GM23338 (cell line): ENCODE measurements around the gene CAMKK2. TPM values are rescaled to one million over a fixed set of nuclear protein-coding genes. Genes with fewer than 3 reads are reported as not detected.
"Not testable (repeated sequence)": the region's sequence is repeated elsewhere in the genome, so short reads cannot be mapped to it uniquely, and the experiment has no call there.

ENCODE experiments used
- ATAC-seq: fragments of 200-7000 bp; cut with Tn5 transposase; 3 replicates; pipeline ENCODE4 v1.9.1; 2020
- DNase-seq: peaks from one replicate; pipeline ENCODE4 v3.0.0-alpha.2; 2015; ENCODE audit warnings: low spot score
- H2AFZ ChIP-seq: fragments of 200-600 bp; sonication (generic); 2 replicates; pipeline ENCODE4 v1.8.0; 2016; ENCODE audit warnings: antibody characterized with exemption, mild to moderate bottlenecking, moderate library complexity
- H3F3A ChIP-seq: fragments of 200-600 bp; sonication (generic); replicated peaks from 2 replicates; pipeline ENCODE4 v1.8.0; 2017; ENCODE audit warnings: antibody characterized with exemption, mixed run types, low read depth
- H3K27ac ChIP-seq: fragments of 200-600 bp; sonication (generic); 2 replicates; pipeline ENCODE4 v1.6.1; 2016; ENCODE audit warnings: low read depth
- H3K27me3 ChIP-seq: fragments of 200-600 bp; sonication (generic); 2 replicates; pipeline ENCODE4 v1.8.0; 2016; ENCODE audit warnings: mild to moderate bottlenecking, mixed run types, moderate library complexity; ENCODE audit not compliant: insufficient read depth
- H3K36me3 ChIP-seq: fragments of 200-600 bp; sonication (generic); 2 replicates; pipeline ENCODE4 v1.8.0; 2016; ENCODE audit warnings: mild to moderate bottlenecking; ENCODE audit not compliant: insufficient read depth
- H3K4me1 ChIP-seq: fragments of 200-600 bp; sonication (generic); 2 replicates; pipeline ENCODE4 v1.8.0; 2016; ENCODE audit warnings: mild to moderate bottlenecking, moderate library complexity; ENCODE audit not compliant: insufficient read depth
- H3K4me2 ChIP-seq: fragments of 200-600 bp; sonication (generic); 2 replicates; pipeline ENCODE4 v1.7.1; 2017; ENCODE audit warnings: mixed run types
- H3K4me3 ChIP-seq: fragments of 200-600 bp; sonication (generic); 2 replicates; pipeline ENCODE4 v1.6.1; 2016; ENCODE audit warnings: mixed run types
- H3K79me2 ChIP-seq: fragments of 200-600 bp; sonication (generic); replicated peaks from 2 replicates; pipeline ENCODE4 v1.8.0; 2017; ENCODE audit warnings: mild to moderate bottlenecking; ENCODE audit not compliant: insufficient read depth
- H3K9me2 ChIP-seq: fragments of 200-600 bp; sonication (generic); 2 replicates; pipeline ENCODE4 v1.8.0; 2017; ENCODE audit not compliant: insufficient read depth
- H4K20me1 ChIP-seq: fragments of 200-600 bp; sonication (generic); replicated peaks from 2 replicates; pipeline ENCODE4 v1.8.0; 2017; ENCODE audit warnings: mild to moderate bottlenecking; ENCODE audit not compliant: insufficient read depth
- H3K27ac Mint-ChIP-seq: 2 replicates; pipeline ENCODE4 v1.8.0; 2020; ENCODE audit warnings: inconsistent platforms, mild to moderate bottlenecking, moderate library complexity, mixed read lengths
- H3K27me3 Mint-ChIP-seq: 3 replicates; pipeline ENCODE4 v1.8.0; 2022; ENCODE audit warnings: low read depth, mild to moderate bottlenecking, moderate library complexity, mixed read lengths, inconsistent platforms; ENCODE audit not compliant: insufficient read depth, poor library complexity
- H3K36me3 Mint-ChIP-seq: 3 replicates; pipeline ENCODE4 v1.8.0; 2021; ENCODE audit warnings: low read depth, mild to moderate bottlenecking, inconsistent platforms, moderate library complexity, mixed read lengths
- H3K4me1 Mint-ChIP-seq: 3 replicates; pipeline ENCODE4 v1.8.0; 2020; ENCODE audit warnings: mild to moderate bottlenecking, inconsistent platforms, mixed read lengths
- H3K4me3 Mint-ChIP-seq: 3 replicates; pipeline ENCODE4 v1.8.0; 2021; ENCODE audit warnings: moderate library complexity, mild to moderate bottlenecking, inconsistent platforms, mixed read lengths
- H3K9me3 Mint-ChIP-seq: 3 replicates; pipeline ENCODE4 v1.8.0; 2020; ENCODE audit warnings: moderate library complexity, mild to moderate bottlenecking, inconsistent platforms, mixed read lengths
- CREB1 ChIP-seq: fragments of 250-450 bp; sonication (Bioruptor Pico); IDR thresholded peaks from 2 replicates; pipeline ENCODE4 v1.5.0; 2020; ENCODE audit warnings: low read depth, mild to moderate bottlenecking, moderate library complexity
- CTCF ChIP-seq, 2 experiments: fragments of 200-600 bp in 1 of 2; sonication (generic) in 1 of 2; conservative IDR thresholded peaks; 2 replicates each; pipeline versions ENCODE4 v1.5.1 to v1.6.1; 2016 to 2017; ENCODE audit warnings: antibody characterized with exemption in 2 of 2, low read depth in 2 of 2, mild to moderate bottlenecking in 2 of 2, moderate library complexity in 1 of 2
- ETS1 ChIP-seq: IDR thresholded peaks from 2 replicates; pipeline ENCODE4 v1.6.1; 2016; ENCODE audit warnings: antibody characterized with exemption
- EZH2 ChIP-seq: fragments of 200-600 bp; sonication (generic); IDR thresholded peaks from one replicate; pipeline ENCODE4 v1.8.0; 2017; ENCODE audit warnings: antibody characterized with exemption, mild to moderate bottlenecking, low read depth; ENCODE audit not compliant: unreplicated experiment
- EZH2phosphoT487 ChIP-seq: fragments of 200-600 bp; sonication (generic); IDR thresholded peaks from one replicate; pipeline ENCODE4 v1.8.1; 2018; ENCODE audit warnings: antibody characterized with exemption; ENCODE audit not compliant: unreplicated experiment
- NANOG ChIP-seq: IDR thresholded peaks from 2 replicates; pipeline ENCODE4 v1.6.1; 2016; ENCODE audit warnings: antibody characterized with exemption, borderline replicate concordance
- STAT1 ChIP-seq: IDR thresholded peaks from one replicate; pipeline ENCODE4 v1.6.1; 2016; ENCODE audit warnings: antibody characterized with exemption; ENCODE audit not compliant: unreplicated experiment
- ZNF114 ChIP-seq: fragments of 250-450 bp; sonication (Bioruptor Pico); IDR thresholded peaks from 2 replicates; pipeline ENCODE4 v1.5.0; 2020; ENCODE audit warnings: mild to moderate bottlenecking, moderate library complexity
- ZNF331 ChIP-seq: fragments of 250-450 bp; sonication (Bioruptor Pico); IDR thresholded peaks from 2 replicates; pipeline ENCODE4 v1.5.0; 2020; ENCODE audit warnings: low read depth, mild to moderate bottlenecking, moderate library complexity
- polyA plus RNA-seq: library from polyadenylated mRNA; unstranded; fragments of >200 nt; fragmentation: Nextera tagmentation; extraction: Ambion mirVana; gene quantifications from 2 replicates; pipeline ENCODE4 v1.2.1, GENCODE V29; 2016
- total RNA-seq: library from RNA; depleted of rRNA; stranded (reverse); fragments of >200 nt; shearing (Covaris generic); gene quantifications from 2 replicates; pipeline ENCODE4 v1.2.3, GENCODE V29; 2014
- TF ChIP-seq, protein P1 (sequence below): IDR thresholded peaks from one replicate; pipeline ENCODE4 v1.6.1; 2018; ENCODE audit warnings: antibody characterized with exemption; ENCODE audit not compliant: unreplicated experiment

The CAMKK2 gene
- total and polyA plus RNA-seq, 2 experiments from 2014 or later, result 10.3 to 26.4 TPM

DNA sequence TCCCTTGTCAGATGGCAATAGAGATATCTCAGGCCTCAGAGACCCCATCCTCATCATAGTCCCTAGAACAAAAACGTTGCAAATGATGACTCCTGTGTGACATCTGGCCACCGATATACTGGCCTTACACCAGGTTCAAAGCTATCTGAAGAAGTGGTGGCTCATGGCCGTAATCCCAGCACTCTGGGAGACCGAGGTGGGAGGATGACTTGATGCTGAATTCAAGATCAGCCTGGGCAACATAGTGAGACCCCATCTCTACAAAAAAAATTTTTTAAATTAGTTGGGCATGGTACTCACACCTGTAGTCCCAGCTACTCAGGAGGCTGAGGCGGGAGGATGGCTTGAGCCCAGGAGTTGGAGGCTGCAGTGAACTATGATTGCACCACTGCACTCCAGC lies 13.1 kb downstream of the CAMKK2 start (continued):
- TF ChIP-seq ZNF331, result no peak

DNA sequence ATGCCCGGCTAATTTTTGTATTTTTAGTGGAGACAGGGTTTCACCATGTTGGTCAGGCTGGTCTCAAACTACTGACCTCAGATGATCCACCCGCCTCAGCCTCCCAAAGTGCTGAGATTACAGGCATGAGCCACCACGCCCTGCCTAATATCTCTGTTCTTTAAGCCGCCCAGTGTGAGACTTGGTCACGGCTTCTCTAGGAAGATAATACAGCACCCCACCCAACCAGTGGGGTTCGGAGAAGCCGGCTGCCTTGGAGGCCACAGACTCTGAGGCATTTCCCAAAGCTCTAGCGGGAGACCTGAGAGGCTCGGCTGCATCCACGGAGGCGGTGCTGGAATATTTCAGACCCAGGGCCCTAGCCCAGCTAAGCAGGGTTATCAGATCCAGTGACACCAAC lies 13.6 kb downstream of the CAMKK2 start:
- H3F3A ChIP-seq, H3K79me2 ChIP-seq, H4K20me1 ChIP-seq, H3K27ac Mint-ChIP-seq, H2AFZ ChIP-seq, DNase-seq, H3K9me3 Mint-ChIP-seq, H3K4me3 ChIP-seq, ATAC-seq, H3K4me2 ChIP-seq, H3K27ac ChIP-seq, H3K9me2 ChIP-seq, H3K27me3 Mint-ChIP-seq, H3K4me3 Mint-ChIP-seq, H3K36me3 ChIP-seq, H3K27me3 ChIP-seq: not testable (repeated sequence)
- Mint-ChIP-seq H3K36me3 (peaks cover 14% of the 10 kb centered on the region; the same call in 2 of the 3 replicates), H3K4me1 (peaks cover 34% of the 10 kb centered on the region)
- peaks cover 16% of the 10 kb centered on the region; the same call in 1 of the 2 replicates for H3K4me1 ChIP-seq

DNA sequence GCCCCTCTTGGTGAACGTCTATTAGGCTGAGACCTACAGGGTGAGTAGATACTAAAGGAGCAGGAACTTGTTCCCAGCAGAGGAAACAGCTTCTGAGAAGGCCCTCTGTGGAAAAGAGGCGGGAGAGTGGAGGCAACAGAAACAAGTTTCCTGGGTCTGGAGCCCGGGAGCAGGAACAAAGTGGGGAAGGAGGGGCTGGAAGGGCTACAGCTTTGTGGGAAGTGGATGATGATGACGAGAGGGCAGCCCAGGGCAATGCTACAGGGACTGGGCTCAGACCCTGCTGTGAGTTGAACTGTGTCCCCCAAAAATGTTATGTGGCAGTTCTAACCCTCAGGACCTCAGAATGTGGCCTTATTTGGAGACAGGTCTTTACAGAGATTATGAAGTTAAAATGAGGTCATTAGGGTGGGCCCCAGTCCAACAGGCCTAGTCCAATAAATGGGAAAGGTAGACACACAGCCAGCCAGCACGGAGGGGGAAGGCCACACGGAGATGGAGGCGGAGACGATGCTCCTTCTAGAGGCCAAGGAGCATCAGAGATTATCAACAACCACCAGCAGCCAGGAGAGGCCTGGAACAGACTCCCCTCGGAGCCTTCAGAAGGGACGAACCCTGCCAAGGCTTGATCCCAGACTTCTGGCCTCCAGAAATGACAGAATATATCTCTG lies 14.3 kb downstream of the CAMKK2 start:
- DNase-seq, result no peak
- no peak for ATAC-seq
- H3F3A ChIP-seq, result peaks cover 6% of the 10 kb centered on the region; the same call in 1 of the 2 replicates
- Mint-ChIP-seq H3K36me3 (peaks cover 17% of the 10 kb centered on the region; the same call in 2 of the 3 replicates), H3K27ac (no peak overlapping the region), H3K27me3 (peaks cover 9% of the 10 kb centered on the region), H3K4me1 (peaks cover 34% of the 10 kb centered on the region), H3K9me3 (no peaks in the 10 kb centered on the region), H3K4me3 (no peak overlapping the region)
- H3K27me3 ChIP-seq, result no peaks in the 10 kb centered on the region
- peaks cover 16% of the 10 kb centered on the region; the same call in 1 of the 2 replicates for H3K4me1 ChIP-seq
- no peak overlapping the region for H3K4me2 ChIP-seq
- no peak overlapping the region for H2AFZ ChIP-seq
- no peak overlapping the region for H3K4me3 ChIP-seq
- no peaks in the 10 kb centered on the region for H3K9me2 ChIP-seq
- no peak overlapping the region for H3K27ac ChIP-seq
- H4K20me1 ChIP-seq, result no peaks in the 10 kb centered on the region; the same call in 1 of the 2 replicates
- 0 out of 2 replicates have a peak, but pooled peaks cover 7% of the 10 kb centered on the region for H3K79me2 ChIP-seq
- H3K36me3 ChIP-seq, result no peaks in the 10 kb centered on the region
- TF ChIP-seq CTCF (conservative IDR thresholded peaks at IDR 0.05; ENCODE audit: low read depth in 2 of 2) (no peak), EZH2phosphoT487 (no peak), ETS1 (no peak), ZNF114 (no peak), ZNF331 (no peak), CREB1 (no peak), EZH2 (no peak), NANOG (no peak), STAT1 (no peak)
- TF ChIP-seq, protein P1, sequence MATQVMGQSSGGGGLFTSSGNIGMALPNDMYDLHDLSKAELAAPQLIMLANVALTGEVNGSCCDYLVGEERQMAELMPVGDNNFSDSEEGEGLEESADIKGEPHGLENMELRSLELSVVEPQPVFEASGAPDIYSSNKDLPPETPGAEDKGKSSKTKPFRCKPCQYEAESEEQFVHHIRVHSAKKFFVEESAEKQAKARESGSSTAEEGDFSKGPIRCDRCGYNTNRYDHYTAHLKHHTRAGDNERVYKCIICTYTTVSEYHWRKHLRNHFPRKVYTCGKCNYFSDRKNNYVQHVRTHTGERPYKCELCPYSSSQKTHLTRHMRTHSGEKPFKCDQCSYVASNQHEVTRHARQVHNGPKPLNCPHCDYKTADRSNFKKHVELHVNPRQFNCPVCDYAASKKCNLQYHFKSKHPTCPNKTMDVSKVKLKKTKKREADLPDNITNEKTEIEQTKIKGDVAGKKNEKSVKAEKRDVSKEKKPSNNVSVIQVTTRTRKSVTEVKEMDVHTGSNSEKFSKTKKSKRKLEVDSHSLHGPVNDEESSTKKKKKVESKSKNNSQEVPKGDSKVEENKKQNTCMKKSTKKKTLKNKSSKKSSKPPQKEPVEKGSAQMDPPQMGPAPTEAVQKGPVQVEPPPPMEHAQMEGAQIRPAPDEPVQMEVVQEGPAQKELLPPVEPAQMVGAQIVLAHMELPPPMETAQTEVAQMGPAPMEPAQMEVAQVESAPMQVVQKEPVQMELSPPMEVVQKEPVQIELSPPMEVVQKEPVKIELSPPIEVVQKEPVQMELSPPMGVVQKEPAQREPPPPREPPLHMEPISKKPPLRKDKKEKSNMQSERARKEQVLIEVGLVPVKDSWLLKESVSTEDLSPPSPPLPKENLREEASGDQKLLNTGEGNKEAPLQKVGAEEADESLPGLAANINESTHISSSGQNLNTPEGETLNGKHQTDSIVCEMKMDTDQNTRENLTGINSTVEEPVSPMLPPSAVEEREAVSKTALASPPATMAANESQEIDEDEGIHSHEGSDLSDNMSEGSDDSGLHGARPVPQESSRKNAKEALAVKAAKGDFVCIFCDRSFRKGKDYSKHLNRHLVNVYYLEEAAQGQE, result no peak
